GM18868 (cell line): ENCODE measurements around the gene TNK1.

ENCODE experiments used
- ATAC-seq: cut with Tn5 transposase; IDR thresholded peaks from one replicate; pipeline ENCODE4 v1.9.1; 2021; ENCODE audit warnings: mild to moderate bottlenecking, moderate library complexity; ENCODE audit not compliant: unreplicated experiment

TNK1 gene

DNA sequence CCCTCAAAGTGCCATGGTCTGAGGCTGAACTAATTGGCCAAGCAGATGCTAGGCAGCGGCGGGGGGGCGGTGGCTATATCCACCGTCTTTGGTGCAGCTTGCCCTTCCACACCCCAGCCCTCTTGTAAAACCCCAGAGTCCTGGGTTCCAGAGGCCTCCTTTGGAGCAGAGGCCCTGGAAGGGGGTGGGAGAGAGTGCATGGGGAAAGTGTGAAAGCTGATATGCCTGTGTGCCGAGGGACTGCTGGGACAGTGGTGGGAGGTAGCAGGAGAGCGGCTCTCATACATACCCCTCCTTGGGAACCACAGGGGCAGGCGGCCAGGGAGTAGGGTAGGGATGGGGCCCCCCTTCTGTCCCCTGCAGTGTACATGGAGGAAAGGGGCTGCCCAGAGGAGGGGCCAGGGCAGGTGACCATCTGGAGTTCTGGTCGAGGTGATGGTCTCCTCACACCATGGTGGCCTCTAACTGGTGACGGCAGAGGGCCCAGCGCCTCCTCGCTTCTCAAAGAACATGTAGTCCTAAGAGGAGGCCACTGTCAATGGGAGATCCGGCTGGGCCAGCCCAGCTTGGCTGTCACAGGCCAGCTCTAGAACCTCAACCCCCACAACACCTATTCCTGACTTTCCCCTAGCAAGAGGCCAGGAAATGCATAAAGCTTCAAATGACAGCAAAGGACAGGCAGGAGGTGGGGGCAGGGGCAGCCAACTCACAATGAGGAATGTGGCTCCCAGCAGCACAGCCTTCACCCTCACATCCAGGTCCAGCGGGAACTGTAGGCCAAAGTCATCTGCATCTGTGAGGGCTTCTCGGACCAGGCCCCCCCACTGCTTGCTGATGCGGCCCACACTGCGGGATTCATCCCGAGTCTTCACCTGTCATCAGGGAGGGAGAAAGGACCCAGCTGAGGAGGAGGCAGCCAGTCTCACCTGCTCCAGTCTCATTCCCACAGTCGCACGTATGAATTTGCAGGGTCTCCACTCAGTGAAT, 9.3 kb downstream of the TNK1 start:
- no peak for ATAC-seq

DNA sequence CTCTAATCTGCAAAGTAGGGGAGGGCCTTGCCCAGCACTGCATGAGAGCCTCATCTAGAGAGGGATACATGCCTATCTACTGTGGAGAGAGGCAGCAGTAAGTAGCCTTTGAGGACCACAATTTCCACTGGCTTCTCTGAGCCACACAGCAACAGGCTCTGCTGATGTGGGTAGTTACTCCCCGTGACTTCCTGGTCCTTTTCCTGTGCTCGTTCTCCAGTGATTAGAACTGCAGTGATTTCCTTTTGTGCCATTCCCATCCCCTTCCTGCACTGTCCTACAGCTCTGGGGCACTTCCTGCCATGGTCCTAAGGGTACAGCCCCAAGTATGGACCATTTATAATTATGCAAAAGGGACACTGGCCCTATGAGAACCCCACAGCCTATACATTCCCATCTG, 10.4 kb downstream of the TNK1 start:
- no peak for ATAC-seq

DNA sequence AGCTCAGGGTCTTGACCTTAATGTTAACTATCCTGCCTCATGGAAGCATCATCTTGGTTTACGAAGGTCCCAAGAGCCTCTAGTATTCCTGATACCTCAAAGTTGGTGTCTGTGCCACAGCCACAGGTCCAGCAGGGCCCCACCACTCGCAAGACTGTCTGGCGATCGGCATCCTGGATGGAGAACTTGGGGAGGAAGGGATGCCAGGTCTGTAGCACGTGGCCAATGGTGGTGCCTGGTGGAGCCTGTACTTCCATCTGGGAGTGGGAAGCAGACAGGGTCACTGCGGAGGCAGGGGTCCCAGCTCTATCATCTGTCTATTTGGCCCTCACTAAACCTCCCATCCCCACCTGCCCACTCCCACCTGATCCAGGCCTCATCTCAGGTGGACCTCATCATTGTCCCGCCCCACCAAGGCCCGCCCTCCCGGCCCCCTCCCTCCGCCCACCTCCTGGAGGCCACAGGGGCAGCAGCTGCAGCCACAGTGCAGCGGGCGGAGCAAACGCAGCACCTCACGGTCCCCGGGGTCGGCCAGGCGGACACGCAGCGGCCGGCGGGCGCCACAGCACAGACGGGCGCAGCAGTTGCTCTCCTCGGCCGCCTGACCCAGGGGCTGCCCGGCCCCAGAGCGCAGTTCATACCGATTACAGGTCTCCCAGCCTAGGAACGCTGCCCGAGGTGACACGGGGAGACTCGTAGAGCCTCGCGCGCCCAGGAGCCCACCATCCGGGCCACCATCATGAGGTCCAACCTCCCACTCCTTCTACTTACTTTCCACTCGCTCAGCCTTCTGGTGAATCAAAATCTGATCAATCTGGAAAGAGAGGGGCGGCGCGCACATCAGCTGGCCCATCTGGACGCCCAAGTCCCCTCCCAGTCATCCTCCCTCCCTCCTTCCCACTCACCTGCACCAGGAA, 12.1 kb downstream of the TNK1 start:
- ATAC-seq = no peak

DNA sequence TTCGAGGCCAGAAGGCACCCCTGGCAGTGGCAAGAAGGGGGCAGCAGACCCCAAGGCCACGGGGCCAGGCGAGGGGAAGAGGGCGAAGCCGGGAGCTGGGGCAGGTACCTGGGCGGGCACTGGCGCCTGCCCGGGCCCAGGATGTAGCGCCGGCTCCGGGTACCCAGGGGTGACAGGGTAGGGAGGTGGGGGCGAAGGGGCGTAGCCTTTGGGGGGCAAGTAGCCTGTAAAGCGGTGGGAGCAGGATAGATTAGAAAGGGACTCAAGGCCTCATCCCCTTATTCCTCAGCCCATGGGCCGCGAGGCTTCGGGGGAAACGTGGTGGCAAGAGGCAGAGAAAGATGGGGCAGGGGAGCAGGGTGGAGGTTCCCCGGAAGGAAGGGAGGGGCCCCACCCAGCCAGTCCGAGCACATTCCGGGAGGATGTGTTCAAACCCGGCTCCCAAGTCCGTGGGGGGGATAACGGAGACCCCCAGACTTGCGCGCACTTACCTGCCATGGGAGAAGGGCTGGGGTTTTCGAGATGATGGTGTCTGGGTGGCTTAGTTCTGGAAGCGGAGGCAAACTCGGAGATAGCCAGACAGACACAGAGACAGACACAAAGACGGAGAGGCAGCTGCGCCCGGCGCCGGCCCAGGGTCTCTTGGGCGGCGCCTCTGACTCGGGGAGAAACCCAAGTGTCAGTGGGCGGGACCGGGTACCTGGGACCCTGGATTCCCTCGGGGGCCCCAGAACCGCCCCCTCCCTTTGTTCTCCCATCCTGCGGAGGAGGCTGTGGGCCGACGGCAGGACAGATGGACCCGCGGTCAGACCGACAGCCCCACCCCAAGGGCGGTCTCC, 12.9 kb downstream of the TNK1 start:
- ATAC-seq = peak; percentile 49

- ATAC-seq = peak; percentile 76
These were observed 13.7 kb downstream of the TNK1 start, which contains the start of gene PLSCR3 for GRCh38 chr17:7394452-7395191. Gene PLSCR3 (minus strand): TSS chr17:7394525. CDS start chr17:7394110, 415 bp downstream.

- ATAC-seq = no peak
These were observed 15.3 kb downstream of the TNK1 start for GRCh38 chr17:7396147-7396546.

- ATAC-seq = no peak
These were observed 17.7 kb downstream of the TNK1 start for GRCh38 chr17:7398612-7399011.

- no peak for ATAC-seq
These were observed 22.3 kb downstream of the TNK1 start for GRCh38 chr17:7403043-7403726.

DNA sequence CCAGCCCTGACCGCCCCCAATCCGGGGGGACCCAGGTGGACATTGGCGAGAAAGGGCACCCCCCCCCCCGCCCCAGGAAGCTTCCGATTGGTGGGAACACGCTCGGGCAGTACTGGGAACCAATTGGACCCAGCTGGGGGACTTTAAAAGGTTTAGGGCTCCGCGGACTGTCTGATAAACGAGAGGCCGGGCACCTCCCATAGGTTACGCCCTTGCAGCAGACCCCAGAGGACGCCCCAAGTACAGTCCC, 22.8 kb downstream of the TNK1 start:
- ATAC-seq = no peak

- peak; percentile 94 for ATAC-seq
These were observed 23.3 kb downstream of the TNK1 start, which contains the start of gene TMEM256 for GRCh38 chr17:7403977-7404736. Gene TMEM256 (minus strand): TSS chr17:7404097. CDS start chr17:7404084, 13 bp downstream.

DNA sequence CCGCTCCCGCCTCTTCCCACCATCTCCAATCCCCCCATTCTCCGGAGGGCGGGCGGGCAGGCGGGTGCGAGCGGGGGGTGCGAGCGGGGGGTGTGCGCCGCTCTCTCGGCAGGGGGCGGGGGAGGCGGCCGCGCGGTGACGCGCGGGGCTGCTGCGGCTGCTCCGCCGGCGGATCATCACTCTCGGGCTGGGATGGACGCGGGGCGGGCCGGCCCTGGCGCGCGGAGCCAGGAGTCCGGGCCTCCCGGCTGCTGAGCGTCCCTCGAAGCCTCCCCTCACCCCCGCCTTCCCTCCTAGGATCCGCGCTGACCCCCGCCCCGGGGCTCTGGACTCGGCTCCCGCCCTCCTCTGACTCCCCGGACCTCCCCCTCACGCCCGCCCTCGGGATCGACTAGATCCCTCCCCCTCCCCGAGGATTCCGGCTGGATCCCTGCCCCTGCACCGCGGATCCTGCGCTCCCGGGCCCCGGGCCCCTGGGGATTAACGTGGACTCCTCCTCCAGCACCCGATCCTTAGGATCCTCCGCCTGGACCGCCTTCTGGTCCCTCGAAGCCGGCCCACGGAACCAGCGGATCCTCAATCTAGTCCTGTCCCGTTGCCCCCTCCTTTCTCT, 24.0 kb downstream of the TNK1 start:
- no peak for ATAC-seq

DNA sequence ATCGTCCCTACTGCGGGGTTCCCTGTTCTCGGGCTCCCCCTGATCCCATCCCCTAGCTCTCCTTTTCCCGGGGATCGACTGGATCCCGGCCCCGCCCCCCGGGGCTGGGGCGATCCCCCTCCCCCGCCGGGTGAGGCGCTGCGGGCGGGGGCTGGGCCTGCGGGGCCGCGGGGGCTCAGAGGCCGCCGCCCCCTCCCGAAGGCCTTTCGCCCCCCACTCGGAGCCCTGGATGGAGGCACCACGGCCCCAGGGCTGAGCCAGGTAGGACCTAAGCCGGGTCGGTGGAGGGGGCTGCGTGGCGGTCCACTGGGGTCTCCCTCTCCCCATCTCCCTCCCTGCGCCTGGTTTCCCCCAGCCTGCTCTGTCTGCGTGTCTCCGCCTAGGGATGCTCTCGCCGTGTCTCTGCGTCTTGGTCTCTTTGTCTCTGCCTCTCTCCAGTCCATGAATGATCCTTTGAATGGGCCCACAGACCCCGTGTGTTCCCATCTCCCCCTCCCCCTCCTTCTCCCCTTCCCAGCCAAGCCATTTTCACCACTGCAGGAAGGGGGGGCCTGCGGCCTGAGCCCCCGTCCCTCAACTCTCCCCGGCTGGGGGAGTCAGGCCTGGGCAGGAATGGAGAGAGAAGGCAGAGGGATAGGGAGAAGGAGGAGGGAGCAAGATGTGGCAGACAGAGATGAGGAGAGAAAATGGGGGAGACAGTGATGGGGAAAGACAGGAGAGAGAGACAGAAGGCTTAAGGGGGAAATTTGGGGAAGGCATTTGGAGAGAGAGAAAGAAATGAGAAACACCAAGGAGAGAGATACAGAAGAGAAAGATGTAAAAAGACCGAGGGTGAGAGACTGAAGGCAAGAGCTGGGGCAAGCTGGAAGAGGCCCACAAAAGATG, 24.7 kb downstream of the TNK1 start:
- no peak for ATAC-seq

DNA sequence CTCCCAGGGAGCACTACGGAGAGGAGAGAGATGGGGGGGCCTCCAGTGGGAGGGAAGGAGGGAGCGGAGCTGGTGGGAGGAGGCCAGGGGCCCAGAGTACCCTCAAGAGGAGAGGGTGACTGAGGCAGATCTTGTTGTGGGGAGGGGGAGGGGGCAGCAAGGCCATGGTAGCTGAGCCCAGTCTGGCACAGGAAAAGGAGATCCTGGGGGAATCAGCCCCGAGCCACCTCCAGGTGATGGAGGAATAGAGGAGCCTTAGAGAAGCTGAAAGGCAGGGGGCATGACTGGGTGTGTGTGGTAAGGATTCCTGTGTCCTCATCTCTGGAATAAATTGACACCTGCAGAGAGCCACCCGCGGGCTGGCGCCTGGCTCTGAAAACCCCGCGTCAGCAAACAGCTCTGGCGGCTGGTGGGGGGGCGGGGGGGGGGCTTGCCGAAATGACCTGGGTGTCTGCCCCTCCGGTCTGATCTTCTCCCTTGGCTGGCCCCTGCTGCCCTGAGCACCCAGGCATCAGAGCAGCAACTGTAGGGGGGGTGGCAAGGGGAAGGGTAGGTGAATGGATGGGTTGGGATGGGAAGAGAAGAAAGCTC, 25.4 kb downstream of the TNK1 start:
- no peak for ATAC-seq

DNA sequence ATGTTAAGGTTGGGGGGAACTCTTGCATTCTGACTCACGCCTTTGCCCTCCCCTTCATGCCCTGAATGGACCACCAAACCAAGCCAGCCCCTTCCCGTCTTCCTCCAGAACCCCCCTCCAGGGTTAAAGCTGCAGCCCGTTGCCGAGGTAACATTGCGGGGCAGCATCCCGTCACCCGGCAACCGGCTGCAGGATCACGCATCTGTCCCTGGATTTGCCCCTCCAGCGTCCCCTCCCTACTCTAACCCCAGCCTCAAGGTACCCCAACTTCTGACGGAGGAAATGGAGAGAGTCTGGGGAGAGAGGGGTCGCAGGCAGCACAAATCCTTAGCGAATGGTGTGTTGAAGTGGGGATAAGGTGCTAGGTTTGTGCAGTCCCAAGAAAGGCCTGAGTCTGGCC, 26.2 kb downstream of the TNK1 start:
- no peak for ATAC-seq

DNA sequence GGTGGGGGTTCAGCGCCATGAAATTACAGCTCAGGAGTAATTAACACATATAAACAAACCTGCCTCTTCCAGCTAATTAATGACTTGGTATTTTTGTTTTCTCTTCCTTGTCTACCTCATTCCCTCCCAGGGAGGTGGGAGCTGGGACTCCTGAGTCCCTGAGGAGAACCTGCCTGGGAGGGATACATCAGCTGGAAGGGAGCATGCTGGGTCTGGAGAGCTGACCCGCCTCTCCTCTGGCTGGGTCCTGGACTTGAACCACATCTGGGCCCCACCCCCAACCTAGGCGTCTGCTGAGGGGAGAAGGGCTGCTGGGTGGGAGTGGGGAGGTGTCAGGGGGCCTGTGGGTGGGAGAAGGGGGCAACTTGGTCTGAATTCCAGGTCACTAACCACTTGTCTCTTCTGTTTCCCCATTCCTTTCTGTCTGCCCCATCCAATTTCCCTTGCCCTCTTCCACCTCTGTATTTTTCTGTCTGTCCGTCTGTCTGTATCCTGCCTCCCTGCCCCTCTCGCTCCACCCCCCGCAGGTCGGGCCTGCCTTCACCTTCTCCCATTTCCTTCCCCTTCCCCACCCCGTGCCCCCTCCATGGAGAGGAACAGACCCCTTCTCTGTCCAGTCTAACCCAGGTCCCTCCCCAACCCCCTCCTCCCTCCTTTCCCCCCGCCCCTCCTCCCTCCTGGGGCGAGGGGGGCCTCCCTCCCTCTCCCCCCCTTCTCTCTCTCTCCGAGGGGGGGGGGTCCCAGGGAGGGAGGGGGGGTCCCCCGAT, 26.8 kb downstream of the TNK1 start, which contains the start of gene NLGN2:
NLGN2 (plus strand) TSS at position 361 of the 767 bp plus-strand sequence. CDS start 411 bp downstream, outside the sequence.
- ATAC-seq = no peak

- no peak for ATAC-seq
These were observed 27.4 kb downstream of the TNK1 start for GRCh38 chr17:7408252-7408727.
